ENCODE results near the gene SLC27A1. TPM values are rescaled to one million over a fixed set of nuclear protein-coding genes. Genes with fewer than 3 reads are reported as not detected.

SLC27A1 gene
- polyA plus RNA-seq, 1 of the 3 experiments (the other 2 are of a cell fraction), result 15.0 TPM

DNA sequence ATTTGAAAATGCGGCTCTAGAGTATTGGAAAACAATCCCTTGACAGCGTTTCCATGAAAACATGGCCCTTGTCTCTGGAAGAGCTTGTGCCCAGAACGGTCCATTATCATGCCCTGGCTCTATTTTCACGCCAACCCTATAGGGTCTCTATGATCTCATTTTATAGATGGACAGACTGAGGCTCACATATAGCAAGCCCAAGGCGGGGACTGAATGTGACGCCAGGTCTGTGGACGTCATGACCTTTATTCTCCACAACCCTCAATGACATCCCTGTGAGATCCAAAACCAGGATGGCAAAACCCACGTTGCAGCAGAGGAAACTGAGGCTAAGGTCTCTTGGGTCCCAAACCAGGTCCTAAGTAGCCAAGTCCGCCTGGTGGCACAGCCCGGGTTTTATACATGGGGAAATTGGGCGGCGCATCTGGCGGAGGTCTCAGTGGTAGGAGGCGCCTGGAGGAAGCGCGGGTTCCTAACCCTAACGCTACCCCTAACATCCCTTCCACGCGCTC is 84.7 kb downstream of the SLC27A1 start:
- Histone ChIP-seq H3K9me2 (no peaks in the 10 kb centered on the region), H3K9ac (no peak overlapping the region; the same call in 1 of the 2 replicates), H3K79me2 (ENCODE audit: insufficient read depth) (peaks cover 20% of the 10 kb centered on the region), H3K4me1 (ENCODE audit: control insufficient read depth in 1 of 2, insufficient read depth in 2 of 2, low read depth in 1 of 2, low read length in 1 of 2) (peaks cover 0 to 7% of the 10 kb centered on the region in 2 experiments; a peak in 2 of 4 replicates), H3F3A (replicated peaks; ENCODE audit: insufficient read depth) (peaks cover 6% of the 10 kb centered on the region), H2AFZ (ENCODE audit: low read depth) (peak overlapping the region; percentile 91), H3K36me3 (replicated peaks in 1 of 2; ENCODE audit: control insufficient read depth in 1 of 2, insufficient read depth in 2 of 2, low read length in 1 of 2) (peaks cover 1 to 6% of the 10 kb centered on the region in 2 experiments), H3K27ac (ENCODE audit: low read depth in 2 of 2, low read length in 1 of 2) (no peak overlapping the region), H3K27me3 (ENCODE audit: insufficient read depth) (no peaks in the 10 kb centered on the region), H3K9me3 (no peaks in the 10 kb centered on the region), H3K4me3 (ENCODE audit: low read depth in 2 of 2, low read length in 1 of 2) (peak overlapping the region; percentile 76 to 93), H4K20me1 (ENCODE audit: insufficient read depth) (no peaks in the 10 kb centered on the region), H3K4me2 (peak overlapping the region; percentile 80)
- POLR2A ChIA-PET, result no interaction called here
- DNase-seq, result no peak
- WGBS (ENCODE audit: low lambda C conversion rate), result 6% methylated on average over 15 of the region's 19 CpGs
- TF ChIP-seq RCOR1 (IDR thresholded peaks at IDR 0.05; ENCODE audit: low read length), result 0 out of 2 replicates have a peak, but pooled peaks have one; percentile 11
- no peak for TF ChIP-seq NFIC (IDR thresholded peaks at IDR 0.05; ENCODE audit: borderline replicate concordance)
- CTCF ChIA-PET, result interaction anchor here (1.7 kb wide), 1 partner anchor 19 kb away, joined by 4 read pairs; no protein-coding TSS in a partner anchor

DNA sequence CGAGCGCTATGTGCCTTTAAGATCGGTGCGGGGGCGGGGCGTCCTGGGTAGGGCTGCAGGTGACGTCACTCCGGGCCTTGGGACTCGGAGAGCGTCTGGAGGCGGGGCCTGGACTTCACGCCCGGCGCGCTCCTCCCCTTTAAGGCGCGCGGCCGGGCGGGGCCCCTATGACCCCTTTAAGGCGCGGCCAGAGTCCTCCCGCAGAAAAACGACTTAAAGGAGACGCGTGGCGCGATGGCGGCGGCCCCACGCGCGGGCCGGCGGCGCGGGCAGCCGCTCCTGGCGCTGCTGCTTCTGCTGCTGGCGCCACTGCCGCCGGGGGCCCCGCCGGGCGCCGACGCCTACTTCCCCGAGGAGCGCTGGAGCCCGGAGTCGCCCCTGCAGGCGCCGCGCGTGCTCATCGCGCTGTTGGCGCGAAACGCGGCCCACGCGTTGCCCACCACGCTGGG is 85.2 kb downstream of the SLC27A1 start, which contains the start of gene COLGALT1:
Gene COLGALT1 (plus strand): TSS at position 170 of the 449 bp plus-strand sequence. CDS start 65 bp downstream, at position 235.
- Histone ChIP-seq H3K4me1 (ENCODE audit: control insufficient read depth in 1 of 2, insufficient read depth in 2 of 2, low read depth in 1 of 2, low read length in 1 of 2) (peaks cover 0 to 7% of the 10 kb centered on the region in 2 experiments; a peak in 2 of 4 replicates), H3K4me3 (ENCODE audit: low read depth in 2 of 2, low read length in 1 of 2) (peak within 1 kb of the TSS; percentile 76 to 93)
- POLR2A ChIA-PET, result no interaction called here

More for the DNA sequence above, 85.2 kb downstream of the SLC27A1 start, which contains the start of gene COLGALT1:
- no peaks in the 10 kb centered on the region for H3K9me3 ChIP-seq
- H3F3A ChIP-seq (replicated peaks; ENCODE audit: insufficient read depth), result peaks cover 6% of the 10 kb centered on the region
- peaks cover 20% of the 10 kb centered on the region for H3K79me2 ChIP-seq (ENCODE audit: insufficient read depth)
- H3K27me3 ChIP-seq (ENCODE audit: insufficient read depth), result no peaks in the 10 kb centered on the region
- CTCF ChIA-PET, result interaction anchor here (0.6 to 1.8 kb wide), 2 partner anchors 51 to 1123 kb away, joined by 3 to 10 read pairs; no protein-coding TSS in a partner anchor
- peak within 1 kb of the TSS; percentile 91 for H2AFZ ChIP-seq (ENCODE audit: low read depth)
- H3K36me3 ChIP-seq (replicated peaks in 1 of 2; ENCODE audit: control insufficient read depth in 1 of 2, insufficient read depth in 2 of 2, low read length in 1 of 2), result peaks cover 5 to 10% of the 10 kb centered on the region in 2 experiments
- no peaks in the 10 kb centered on the region for H4K20me1 ChIP-seq (ENCODE audit: insufficient read depth)
- peak within 1 kb of the TSS; percentile 98 for H3K4me2 ChIP-seq
- 0% methylated on average over 14 of the region's 64 CpGs for WGBS (ENCODE audit: low lambda C conversion rate)
- TF ChIP-seq, protein P1, sequence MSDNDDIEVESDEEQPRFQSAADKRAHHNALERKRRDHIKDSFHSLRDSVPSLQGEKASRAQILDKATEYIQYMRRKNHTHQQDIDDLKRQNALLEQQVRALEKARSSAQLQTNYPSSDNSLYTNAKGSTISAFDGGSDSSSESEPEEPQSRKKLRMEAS (IDR thresholded peaks at IDR 0.05; ENCODE audit: low read depth), result peak; percentile 76; the same call in 1 of the 2 replicates
- no peak; the same call in 1 of the 2 replicates for TF ChIP-seq MXI1 (IDR thresholded peaks at IDR 0.05; ENCODE audit: low read depth, low read length)
- no peak for TF ChIP-seq NRF1 (IDR thresholded peaks at IDR 0.05; ENCODE audit: low read depth, low read length)
- no peak for TF ChIP-seq FOXJ3 (CRISPR knock-in tag; IDR thresholded peaks at IDR 0.05)
- TF ChIP-seq POLR2AphosphoS5 (IDR thresholded peaks at IDR 0.05; ENCODE audit: low read depth, low read length), result peak; percentile 16; the same call in 1 of the 2 replicates
- 0 out of 2 replicates have a peak, but pooled peaks have one; percentile 32 for TF ChIP-seq RFX5 (IDR thresholded peaks at IDR 0.05; ENCODE audit: low read length)
- peak within 1 kb of the TSS; percentile 35 to 67; a peak in 3 of 4 replicates for H3K27ac ChIP-seq (ENCODE audit: low read depth in 2 of 2, low read length in 1 of 2)
- DNase-seq, result peak; percentile 99
- H3K9me2 ChIP-seq, result no peaks in the 10 kb centered on the region
- peak within 1 kb of the TSS; percentile 78 for H3K9ac ChIP-seq

Other genes starting within 250 kb of the SLC27A1 start
- 9.1 and 9.8 TPM in 2 replicates for gene OCEL1, start 244.3 kb upstream of the SLC27A1 start, polyA plus RNA-seq (2012; rRNA removed)
- gene NR2F6, start 224.6 kb upstream of the SLC27A1 start, polyA plus RNA-seq (2012; rRNA removed), result 31.7 and 37.3 TPM in 2 replicates
- gene USHBP1, start 205.8 kb upstream of the SLC27A1 start, polyA plus RNA-seq (2012; rRNA removed), result 0.03 and 0.05 TPM in 2 replicates
- gene BABAM1, start 203.1 kb upstream of the SLC27A1 start, polyA plus RNA-seq (2012; rRNA removed), result 192 TPM in 2 replicates
- 2.2 and 2.6 TPM in 2 replicates for gene ANKLE1, start 188.6 kb upstream of the SLC27A1 start, polyA plus RNA-seq (2012; rRNA removed)
- gene ABHD8, start 167.1 kb upstream of the SLC27A1 start, polyA plus RNA-seq (2012; rRNA removed), result 10.6 and 11.1 TPM in 2 replicates
- 61.4 and 72.9 TPM in 2 replicates for gene MRPL34, start 164.7 kb upstream of the SLC27A1 start, polyA plus RNA-seq (2012; rRNA removed)
- gene DDA1, start 161.0 kb upstream of the SLC27A1 start, polyA plus RNA-seq (2012; rRNA removed), result 112 and 135 TPM in 2 replicates
- gene ANO8, start 135.7 kb upstream of the SLC27A1 start, polyA plus RNA-seq (2012; rRNA removed), result 5.0 and 7.8 TPM in 2 replicates
- 21.6 and 22.4 TPM in 2 replicates for gene GTPBP3, start 133.0 kb upstream of the SLC27A1 start, polyA plus RNA-seq (2012; rRNA removed)
- not detected in 2 replicates for gene PLVAP, start 93.2 kb upstream of the SLC27A1 start, polyA plus RNA-seq (2012; rRNA removed)
- gene CCDC194, start 76.3 kb upstream of the SLC27A1 start, polyA plus RNA-seq (2012; rRNA removed), result not detected in 2 replicates
- 5.7 and 5.9 TPM in 2 replicates for gene BST2, start 64.9 kb upstream of the SLC27A1 start, polyA plus RNA-seq (2012; rRNA removed)
- gene MVB12A, start 50.5 kb upstream of the SLC27A1 start, polyA plus RNA-seq (2012; rRNA removed), result 63.0 and 63.9 TPM in 2 replicates
- 0.41 and 0.62 TPM in 2 replicates for gene TMEM221, start 21.9 kb upstream of the SLC27A1 start, polyA plus RNA-seq (2012; rRNA removed)
- gene NXNL1, start 9.6 kb upstream of the SLC27A1 start, polyA plus RNA-seq (2012; rRNA removed), result not detected in 2 replicates
- 59.9 and 73.3 TPM in 2 replicates for gene PGLS, start 41.1 kb downstream of the SLC27A1 start, polyA plus RNA-seq (2012; rRNA removed)
- 75.9 and 83.8 TPM in 2 replicates for gene COLGALT1, start 85.1 kb downstream of the SLC27A1 start, polyA plus RNA-seq (2012; rRNA removed)
- 0.32 and 0.38 TPM in 2 replicates for gene UNC13A, start 217.8 kb downstream of the SLC27A1 start, polyA plus RNA-seq (2012; rRNA removed)
- gene MAP1S, start 249.0 kb downstream of the SLC27A1 start, polyA plus RNA-seq (2012; rRNA removed), result 7.8 and 18.4 TPM in 2 replicates